Femur (tissue), 1 donor: ENCODE measurements around the gene AURKAIP1.

Experiments
- DNase-seq: peaks from one replicate; pipeline ENCODE4 v3.0.0-alpha.2; 2017

AURKAIP1 gene

DNA sequence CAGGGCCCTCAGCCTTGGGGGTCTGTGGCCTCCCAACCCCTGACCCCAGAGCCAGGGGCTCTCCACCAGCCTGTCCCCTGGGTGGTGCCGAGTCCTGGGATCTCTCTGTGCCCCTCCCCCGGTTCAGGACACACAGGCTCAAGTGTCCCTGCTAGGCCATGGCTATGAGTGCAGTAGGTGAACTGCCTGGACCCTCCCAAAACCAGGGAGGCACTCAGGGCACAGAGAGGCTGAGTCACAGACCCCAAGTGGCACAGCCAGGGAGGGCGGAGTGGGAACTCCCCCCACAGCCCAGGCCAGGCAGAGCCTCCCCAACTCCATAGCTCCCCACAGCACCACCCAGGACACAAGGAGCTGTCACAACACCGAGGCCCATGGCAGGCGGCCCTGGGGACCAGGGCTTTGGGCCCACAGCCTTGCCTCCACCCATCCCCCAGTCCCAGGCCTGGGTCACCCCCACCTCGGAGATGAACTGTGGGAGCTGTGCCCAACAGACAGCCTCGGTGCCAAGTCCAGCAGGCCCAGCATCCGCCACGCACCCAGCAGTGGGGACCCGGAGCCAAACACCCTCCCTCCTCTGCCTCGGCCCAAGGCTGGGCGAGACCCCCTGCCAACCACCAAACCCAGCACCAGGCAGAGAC lies 29.0 kb downstream of the AURKAIP1 start:
- DNase-seq, result no peak

DNA sequence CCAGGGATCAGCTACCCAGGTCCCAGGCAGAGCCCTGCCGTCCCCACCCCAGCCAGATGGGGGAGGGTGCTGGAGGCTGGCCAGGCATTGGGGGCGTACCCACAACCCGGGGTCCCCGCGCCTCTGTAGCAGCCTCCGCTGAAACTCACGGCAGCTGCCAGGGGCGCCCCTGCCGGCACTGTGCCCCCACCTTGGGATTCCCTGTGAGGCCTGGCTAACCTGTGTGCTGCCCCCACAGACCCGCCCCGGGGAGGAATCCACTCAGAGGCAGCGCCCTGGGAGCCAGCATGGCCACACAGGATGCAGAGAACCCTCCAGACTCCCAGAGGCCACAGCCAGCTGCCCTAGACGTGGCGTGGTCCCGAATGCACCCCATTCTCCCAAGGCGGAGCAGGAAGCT lies 29.6 kb downstream of the AURKAIP1 start:
- DNase-seq, result no peak

DNA sequence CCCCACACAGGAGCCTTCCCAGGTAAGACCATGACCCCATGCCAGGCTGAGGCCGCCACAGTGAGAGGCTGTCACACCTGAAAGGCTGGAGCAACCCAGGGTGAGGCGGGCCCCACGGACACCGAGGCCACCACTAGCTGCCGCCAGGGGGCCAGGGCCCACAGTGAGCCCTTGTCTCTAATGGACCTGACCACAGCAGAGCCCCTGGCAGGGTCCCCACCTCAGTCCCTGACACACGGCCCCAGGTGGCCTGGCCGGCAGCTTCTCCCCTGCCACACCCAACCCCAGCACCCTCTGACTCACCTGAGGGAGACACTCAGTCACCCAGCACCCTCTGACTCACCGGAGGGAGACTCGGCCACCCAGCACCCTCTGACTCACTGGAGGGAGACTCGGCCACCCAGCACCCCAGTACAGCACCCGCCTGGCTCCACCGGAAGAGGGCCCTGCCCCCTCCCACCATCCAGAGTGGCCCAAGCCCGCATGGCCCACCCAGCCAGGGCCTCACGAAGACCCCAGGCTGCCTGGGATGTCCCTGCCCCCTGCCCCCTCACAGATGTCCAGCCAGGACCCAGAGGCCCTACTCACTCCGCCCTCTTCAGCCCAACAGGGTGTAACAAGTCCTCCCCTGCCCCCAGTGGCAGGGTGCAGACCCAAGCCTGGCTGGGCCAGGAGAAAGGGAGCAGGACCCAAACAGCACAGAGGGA lies 30.2 kb downstream of the AURKAIP1 start:
- DNase-seq, result no peak

DNA sequence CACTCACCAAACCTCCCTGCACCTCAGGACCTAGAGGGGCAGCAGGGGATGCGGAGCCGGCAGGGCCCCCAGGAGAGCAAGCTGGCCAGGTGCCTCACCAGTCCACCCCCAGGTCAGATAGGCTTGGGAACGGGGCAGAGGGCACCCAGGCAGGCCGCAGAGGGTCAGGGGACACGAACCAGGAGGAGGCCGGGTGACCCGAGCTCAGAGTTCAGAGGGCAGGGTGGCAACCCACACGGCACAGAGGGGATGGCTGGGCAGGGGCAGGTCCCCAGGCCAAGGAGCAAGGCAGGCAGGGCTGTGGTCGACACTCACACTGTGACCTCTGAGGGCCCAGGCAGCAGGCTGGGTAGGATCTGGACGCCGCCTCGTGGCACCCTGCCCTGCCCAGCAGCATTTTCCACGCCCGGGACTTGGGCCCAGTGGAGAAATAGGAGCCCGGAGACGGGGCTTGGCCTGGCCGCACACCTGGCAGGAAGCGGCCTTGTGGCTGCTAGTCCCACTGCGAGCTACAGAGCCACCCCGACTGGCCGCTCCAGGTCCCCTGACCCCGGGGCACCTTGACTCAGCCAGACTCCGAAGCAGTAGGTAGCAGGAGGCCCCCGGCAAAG lies 31.1 kb downstream of the AURKAIP1 start:
- DNase-seq, result no peak

DNA sequence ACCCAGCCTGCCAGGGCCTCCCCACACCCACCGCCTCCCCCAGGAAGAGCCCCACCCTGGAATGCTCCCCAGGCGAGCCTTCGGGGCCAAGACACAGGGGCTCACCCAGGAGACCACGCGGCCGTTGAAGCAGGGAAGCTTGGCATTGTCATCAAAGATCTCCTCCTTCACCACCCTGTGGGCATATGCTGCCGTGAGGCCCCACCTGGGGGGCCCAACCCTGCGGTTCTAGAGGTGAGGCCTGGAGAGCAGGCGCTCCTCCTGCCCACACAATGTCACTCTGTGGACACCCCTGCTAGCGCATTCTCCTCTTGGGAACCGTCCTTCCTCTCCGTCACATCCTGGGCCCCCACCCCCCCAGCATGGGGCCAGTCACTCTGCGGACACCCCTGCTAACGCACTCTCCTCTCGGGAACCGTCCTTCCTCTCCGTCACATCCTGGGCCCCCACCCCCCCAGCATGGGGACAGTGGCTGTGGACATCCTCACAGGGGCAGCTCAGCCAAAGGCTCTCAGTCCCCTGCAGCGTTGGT lies 32.4 kb downstream of the AURKAIP1 start:
- DNase-seq, result no peak

DNA sequence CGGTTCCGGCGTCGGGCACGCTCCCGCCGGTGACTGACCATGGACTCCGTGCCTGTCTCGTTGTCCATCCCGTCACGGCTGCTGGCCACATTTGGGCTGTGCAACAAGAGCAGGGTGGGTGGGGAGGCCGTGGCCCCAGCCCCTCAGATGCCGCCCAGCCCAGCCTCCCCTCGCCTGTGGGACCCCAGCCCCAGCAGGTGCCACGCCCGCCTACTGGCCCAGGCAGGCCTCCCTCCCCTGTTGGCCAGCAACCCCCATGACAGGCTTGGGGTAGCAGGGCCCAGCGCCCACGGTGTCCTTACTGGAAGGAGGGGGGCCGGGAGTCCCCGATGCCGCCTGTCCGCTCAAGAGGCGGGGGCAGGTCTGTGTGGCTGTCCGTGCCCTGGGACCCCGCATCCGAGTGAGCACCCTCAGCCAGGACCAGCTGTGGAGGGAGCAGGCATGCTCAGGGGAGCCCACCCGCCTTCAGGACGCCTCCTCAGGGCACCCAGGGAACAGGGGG lies 32.9 kb downstream of the AURKAIP1 start:
- DNase-seq, result no peak

DNA sequence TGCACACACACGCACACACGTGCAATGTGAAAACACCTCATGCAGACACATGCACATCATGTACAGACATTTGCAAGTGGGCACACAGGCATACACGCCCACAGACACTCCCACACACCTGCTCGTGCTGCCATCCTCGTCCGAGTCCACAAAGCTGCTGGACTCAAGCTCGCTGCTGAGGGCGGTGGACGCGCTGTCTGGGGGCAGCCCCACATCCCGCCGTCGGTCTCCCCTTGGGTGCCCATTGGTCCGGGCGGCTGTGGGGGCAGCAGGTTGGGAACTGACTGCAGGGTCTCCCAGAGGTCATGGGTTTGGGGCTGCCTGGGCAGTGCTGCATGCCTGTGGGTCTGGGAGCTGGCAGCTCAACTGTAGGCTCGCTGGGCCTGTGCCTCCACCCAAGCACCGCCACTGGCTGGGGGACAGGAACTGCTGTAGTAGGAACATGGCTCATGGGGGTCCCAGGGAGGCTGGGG lies 33.4 kb downstream of the AURKAIP1 start:
- no peak for DNase-seq

DNA sequence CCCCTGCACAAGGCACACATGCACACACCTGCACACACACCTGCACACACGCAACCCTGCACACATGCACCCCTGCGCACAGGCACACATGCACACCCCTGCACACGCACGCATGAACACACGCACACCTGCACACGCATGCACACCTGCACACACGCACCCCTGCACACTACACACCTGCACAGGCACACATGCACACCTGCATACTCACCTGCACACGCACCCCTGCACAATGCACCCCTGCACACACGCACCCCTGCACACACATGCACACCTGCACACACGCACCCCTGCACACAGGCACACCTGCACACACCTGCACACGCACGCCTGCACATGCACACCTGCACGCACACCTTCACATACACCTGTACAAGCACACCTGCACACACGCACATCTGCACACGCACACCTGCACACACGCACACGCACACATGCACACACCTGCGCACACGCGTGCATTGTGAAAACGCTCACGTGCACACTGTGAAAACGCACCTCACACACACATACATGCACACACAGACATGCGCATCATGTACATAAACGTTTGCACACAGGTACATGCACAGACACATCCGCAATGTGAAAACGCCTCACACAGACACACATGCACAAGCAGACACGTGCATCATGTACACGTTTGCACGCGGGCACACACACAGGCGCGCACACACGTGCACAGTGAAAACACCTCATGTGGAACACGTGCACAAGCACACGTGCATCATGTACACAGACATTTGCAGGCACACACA lies 34.0 kb downstream of the AURKAIP1 start:
- no peak for DNase-seq

DNA sequence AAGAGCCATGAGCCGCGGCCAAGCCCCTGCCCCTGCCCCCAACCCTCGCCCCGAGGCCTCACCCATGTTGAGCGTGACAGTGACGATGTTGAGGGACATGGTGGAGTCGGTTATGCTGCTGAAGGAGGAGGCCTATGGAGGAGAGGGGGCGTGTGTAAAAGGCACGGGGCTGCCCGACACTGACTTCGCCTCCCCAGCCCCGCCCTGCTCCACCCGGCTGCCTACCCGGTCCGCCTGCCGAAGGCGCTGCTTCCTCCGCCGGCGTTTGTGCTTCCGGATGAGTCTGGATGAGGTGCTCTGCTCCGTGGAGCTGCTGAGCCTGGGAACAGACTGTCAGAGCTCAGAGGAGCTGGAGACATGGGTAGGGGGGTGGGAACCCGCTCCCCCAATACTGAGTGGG lies 34.8 kb downstream of the AURKAIP1 start:
- no peak for DNase-seq

DNA sequence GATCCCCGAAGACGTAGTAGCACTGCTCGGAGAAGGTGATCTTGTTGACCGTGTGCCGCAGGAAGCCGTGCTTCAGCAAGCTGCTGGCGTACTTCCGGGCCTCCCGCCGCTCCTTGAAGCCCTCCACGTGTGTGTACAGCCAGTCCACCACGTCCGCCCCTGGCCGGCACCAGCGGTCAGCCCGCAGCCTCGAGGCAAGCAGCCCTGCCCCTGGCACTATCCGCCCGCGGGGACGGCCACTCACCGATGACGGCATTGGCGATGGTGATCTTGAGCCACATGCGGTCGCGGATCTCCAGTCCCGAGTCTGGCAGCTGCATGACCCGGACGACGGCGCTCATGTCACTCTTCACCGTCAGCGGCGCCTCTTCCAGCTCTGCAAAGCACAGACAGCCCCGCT lies 36.7 kb downstream of the AURKAIP1 start:
- DNase-seq, result no peak

DNA sequence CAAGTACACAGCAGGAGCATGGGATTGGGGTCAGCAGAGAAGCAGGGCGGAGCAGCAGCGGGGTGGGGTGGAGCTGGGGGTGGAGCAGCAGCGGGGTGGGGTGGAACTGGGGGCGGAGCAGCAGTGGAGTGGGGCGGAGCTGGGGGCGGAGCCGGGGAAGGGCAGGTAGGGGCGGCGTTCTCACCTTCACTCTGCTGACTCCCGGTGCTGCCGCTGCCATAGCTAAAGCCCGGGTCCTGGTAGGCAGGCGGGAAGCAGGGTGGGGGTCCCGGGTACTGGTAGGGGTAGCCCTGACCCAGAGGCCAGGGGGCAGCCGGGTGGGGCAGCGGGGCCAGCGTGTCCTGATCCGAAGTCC lies 37.2 kb downstream of the AURKAIP1 start:
- DNase-seq, result no peak

DNA sequence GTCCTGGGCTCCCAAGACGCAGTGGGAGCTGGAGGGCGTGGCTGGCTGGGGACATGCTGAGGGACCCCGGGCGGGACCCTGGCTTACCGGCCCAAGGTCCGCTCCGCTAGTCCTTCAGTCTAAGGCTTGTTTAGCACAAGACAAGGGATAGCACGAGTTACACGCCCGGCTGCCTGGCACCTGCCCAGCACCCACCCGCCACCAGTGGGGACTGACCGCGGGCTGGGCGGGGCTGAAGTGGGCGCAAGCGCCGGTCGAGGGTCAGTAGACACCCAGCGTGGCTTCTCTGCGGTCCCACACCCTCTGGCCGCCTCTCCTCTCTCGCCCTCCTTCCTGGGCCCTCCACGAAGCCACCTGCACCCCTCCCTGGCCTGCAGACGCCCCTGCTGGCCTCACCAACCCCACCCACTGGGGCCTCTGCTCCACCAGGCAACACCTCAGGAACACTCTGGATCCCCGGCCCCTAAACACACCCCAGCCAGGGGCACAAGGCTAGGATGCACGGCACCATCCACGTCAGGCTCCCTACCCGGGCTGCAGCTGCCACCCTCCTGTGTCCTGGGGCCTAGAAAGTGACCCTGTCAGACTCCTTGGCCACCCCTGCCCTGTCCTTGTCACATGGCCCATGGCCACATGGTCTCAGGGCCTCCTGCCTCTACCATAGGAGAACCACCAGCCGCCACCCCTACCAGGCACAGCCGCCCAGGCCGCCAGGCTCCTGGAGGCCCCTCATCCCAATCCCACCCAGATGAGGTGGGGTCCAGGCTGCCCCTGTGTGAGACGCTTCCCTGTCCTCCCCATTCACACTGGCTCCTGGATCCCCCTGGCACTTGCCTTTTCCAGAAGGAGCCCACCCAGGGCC lies 37.8 kb downstream of the AURKAIP1 start:
- no peak for DNase-seq

DNA sequence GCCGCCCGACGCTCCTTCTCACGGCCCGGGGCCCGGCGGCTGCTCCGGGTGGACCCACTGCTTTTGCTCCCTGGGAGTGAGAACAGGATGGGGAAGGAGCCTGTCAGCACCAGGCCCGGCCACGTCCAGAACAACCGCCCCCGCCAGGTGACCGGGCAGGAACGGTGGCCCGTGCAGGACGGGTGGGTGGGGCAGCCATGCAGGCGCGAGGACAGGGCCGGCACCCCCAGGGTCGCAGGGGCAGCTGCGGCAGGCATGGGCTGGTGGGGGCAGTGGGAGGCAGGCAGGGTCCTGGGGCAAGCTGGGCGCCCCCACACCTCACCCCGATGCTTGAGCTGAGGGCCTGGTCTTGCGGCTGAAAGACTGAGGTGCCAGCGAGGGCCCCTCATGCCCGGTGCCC lies 38.6 kb downstream of the AURKAIP1 start:
- DNase-seq, result no peak

DNA sequence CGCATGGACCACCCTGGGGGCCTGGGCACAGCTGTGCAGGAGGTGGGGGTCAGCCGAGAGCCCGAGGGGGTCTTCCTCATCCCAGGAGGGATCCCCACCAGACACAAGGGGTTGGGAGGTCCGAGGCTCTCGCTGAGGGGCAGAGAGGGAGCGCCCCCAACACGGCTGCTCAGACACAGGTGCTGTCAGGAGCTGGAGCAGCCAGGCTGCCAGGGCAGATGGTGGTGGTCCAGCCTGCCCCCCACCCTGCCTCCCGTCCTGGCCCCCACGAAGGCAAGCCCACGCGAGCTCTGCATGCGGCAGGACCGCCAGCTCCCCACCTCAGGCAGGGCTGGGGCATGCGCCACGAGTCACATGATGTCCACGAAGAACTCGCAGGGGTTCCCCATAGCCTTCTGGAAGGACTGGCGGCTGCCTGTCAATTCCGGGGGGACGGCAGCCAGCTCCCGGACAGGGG lies 39.2 kb downstream of the AURKAIP1 start:
- DNase-seq, result no peak

DNA sequence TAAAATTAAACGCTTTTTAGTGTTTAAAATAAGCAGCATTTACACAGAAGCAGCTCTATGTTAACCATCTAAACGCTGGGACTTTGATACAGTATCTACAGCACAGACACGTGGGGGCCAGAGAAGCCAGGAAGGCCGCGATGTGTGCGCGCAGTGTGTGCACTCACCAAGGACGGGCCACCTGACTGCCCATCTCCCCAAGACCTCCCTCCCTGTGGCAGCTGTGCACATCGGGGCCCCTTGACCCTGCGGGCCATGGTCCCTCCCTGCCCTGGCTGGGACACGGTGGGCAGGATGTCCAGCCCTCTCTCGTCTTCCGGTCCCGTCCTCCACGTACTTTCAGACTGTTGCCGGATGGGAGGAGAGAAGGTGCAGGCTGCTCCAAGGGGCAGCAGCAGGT lies 39.7 kb downstream of the AURKAIP1 start:
- DNase-seq, result no peak

DNA sequence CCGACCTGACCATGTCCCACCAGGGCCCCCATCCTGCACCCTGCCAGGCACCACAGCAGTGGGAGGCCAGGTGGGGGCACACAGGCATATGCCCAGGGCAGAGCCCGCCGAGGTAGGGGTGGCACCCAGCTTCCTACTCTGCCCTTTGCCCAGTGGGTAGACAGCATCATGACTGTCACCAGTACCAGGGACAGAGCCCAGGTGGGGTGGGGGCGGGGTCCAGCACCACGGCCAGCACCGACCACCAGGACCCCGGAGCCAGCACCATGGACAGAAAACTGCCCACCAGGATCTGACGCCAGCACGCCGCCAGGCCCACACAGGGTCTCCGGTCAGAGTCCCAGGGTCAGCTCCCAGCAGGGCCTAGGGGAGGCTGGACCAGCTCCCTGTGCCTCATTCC lies 40.2 kb downstream of the AURKAIP1 start:
- no peak for DNase-seq

DNA sequence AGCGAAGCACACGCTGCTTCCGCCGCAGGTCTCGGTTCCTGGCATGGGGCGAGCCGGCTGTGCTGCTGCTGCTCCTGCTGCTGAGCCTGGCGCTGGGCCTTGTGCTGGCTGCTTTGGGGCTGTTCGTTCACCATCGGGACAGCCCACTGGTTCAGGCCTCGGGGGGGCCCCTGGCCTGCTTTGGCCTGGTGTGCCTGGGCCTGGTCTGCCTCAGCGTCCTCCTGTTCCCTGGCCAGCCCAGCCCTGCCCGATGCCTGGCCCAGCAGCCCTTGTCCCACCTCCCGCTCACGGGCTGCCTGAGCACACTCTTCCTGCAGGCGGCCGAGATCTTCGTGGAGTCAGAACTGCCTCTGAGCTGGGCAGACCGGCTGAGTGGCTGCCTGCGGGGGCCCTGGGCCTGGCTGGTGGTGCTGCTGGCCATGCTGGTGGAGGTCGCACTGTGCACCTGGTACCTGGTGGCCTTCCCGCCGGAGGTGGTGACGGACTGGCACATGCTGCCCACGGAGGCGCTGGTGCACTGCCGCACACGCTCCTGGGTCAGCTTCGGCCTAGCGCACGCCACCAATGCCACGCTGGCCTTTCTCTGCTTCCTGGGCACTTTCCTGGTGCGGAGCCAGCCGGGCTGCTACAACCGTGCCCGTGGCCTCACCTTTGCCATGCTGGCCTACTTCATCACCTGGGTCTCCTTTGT lies 41.3 kb downstream of the AURKAIP1 start:
- no peak for DNase-seq

DNA sequence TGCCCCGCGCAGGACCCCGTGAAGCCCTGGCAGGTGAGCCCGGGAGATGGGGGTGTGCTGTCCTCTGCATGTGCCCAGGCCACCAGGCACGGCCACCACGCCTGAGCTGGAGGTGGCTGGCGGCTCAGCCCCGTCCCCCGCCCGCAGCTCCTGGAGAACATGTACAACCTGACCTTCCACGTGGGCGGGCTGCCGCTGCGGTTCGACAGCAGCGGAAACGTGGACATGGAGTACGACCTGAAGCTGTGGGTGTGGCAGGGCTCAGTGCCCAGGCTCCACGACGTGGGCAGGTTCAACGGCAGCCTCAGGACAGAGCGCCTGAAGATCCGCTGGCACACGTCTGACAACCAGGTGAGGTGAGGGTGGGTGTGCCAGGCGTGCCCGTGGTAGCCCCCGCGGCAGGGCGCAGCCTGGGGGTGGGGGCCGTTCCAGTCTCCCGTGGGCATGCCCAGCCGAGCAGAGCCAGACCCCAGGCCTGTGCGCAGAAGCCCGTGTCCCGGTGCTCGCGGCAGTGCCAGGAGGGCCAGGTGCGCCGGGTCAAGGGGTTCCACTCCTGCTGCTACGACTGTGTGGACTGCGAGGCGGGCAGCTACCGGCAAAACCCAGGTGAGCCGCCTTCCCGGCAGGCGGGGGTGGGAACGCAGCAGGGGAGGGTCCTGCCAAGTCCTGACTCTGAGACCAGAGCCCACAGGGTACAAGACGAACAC lies 42.1 kb downstream of the AURKAIP1 start:
- DNase-seq, result no peak

DNA sequence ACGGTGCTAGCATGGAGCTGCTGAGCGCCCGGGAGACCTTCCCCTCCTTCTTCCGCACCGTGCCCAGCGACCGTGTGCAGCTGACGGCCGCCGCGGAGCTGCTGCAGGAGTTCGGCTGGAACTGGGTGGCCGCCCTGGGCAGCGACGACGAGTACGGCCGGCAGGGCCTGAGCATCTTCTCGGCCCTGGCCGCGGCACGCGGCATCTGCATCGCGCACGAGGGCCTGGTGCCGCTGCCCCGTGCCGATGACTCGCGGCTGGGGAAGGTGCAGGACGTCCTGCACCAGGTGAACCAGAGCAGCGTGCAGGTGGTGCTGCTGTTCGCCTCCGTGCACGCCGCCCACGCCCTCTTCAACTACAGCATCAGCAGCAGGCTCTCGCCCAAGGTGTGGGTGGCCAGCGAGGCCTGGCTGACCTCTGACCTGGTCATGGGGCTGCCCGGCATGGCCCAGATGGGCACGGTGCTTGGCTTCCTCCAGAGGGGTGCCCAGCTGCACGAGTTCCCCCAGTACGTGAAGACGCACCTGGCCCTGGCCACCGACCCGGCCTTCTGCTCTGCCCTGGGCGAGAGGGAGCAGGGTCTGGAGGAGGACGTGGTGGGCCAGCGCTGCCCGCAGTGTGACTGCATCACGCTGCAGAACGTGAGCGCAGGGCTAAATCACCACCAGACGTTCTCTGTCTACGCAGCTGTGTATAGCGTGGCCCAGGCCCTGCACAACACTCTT lies 42.8 kb downstream of the AURKAIP1 start:
- DNase-seq, result no peak
